GM12878 (cell line): ENCODE measurements around the gene FANCL. TPM values are rescaled to one million over a fixed set of nuclear protein-coding genes. Genes with fewer than 3 reads are reported as not detected.

ENCODE experiments used
- ATAC-seq: fragments of 200-7000 bp; cut with Tn5 transposase; 3 replicates; pipeline ENCODE4 v1.9.1; 2020; ENCODE audit warnings: mild to moderate bottlenecking, moderate library complexity
- BruUV-seq: library from RNA; stranded (reverse); fragments of 400-500 nt; replicated peaks from 2 replicates; lab custom pipeline; 2021; lab: Mats Ljungman, UMichigan
- CTCF ChIA-PET: fragments of 300-600 bp; sonication (Branson Sonifier 250); formaldehyde crosslinking; extraction: SDS; loops from one replicate; lab custom pipeline; 2021; ENCODE audit warnings: inconsistent platforms; lab: Yijun Ruan, JAX
- POLR2A ChIA-PET: fragments of 350-600 bp; formaldehyde crosslinking; extraction: SDS; loops from one replicate; lab custom pipeline; 2021; ENCODE audit warnings: inconsistent platforms; lab: Charles Lee
- RAD21 ChIA-PET: fragments of 300-600 bp; sonication (Branson Sonifier 250); formaldehyde crosslinking; loops from one replicate; lab custom pipeline; 2023; ENCODE audit warnings: antibody characterized with exemption; ENCODE audit not compliant: unreplicated experiment; lab: Charles Lee
- SMC1A ChIA-PET: fragments of 300-600 bp; sonication (Branson Sonifier 250); formaldehyde crosslinking; loops from one replicate; lab custom pipeline; 2023; ENCODE audit not compliant: unreplicated experiment, uncharacterized antibody; lab: Charles Lee
- DNase-seq: peaks from one replicate; pipeline ENCODE4 v3.0.0-alpha.2; 2011; ENCODE audit warnings: low read depth, low spot score
- FAIRE-seq: peaks from 3 replicates; lab custom pipeline; 2011; peaks lifted over from hg19 to GRCh38; lab: Jason Lieb, UNC
- H2AFZ ChIP-seq: 2 replicates; pipeline ENCODE4 v1.6.0; 2011; ENCODE audit warnings: low read depth, low read length, control low read depth; ENCODE audit not compliant: control insufficient read depth
- H3K27ac ChIP-seq: 2 replicates; pipeline ENCODE4 v1.5.1; 2011; ENCODE audit warnings: control low read depth; ENCODE audit not compliant: control insufficient read depth, insufficient read depth
- H3K27me3 ChIP-seq, 2 experiments: replicated peaks in 1 of 2; 2 replicates each; pipeline versions ENCODE4 v1.6.0 to v1.6.1; 2011; ENCODE audit warnings: low read length in 1 of 2; ENCODE audit not compliant: control insufficient read depth in 2 of 2, insufficient read depth in 2 of 2
- H3K36me3 ChIP-seq, 2 experiments: 2 replicates each; pipeline ENCODE4 v1.5.1; 2011; ENCODE audit warnings: low read length in 1 of 2; ENCODE audit not compliant: control insufficient read depth in 2 of 2, insufficient read depth in 2 of 2
- H3K4me1 ChIP-seq: 2 replicates; pipeline ENCODE4 v1.6.1; 2011; ENCODE audit warnings: mild to moderate bottlenecking, low read length, moderate library complexity, mixed read lengths; ENCODE audit not compliant: control insufficient read depth, insufficient read depth
- H3K4me2 ChIP-seq: 2 replicates; pipeline ENCODE4 v1.6.0; 2011; ENCODE audit warnings: control low read depth; ENCODE audit not compliant: control insufficient read depth, insufficient read depth
- H3K4me3 ChIP-seq: fragments of 200-600 bp; sonication (generic); 2 replicates; pipeline ENCODE4 v1.5.1; 2016
- H3K79me2 ChIP-seq: 2 replicates; pipeline ENCODE4 v1.6.0; 2011; ENCODE audit warnings: low read length; ENCODE audit not compliant: control insufficient read depth, insufficient read depth
- H3K9ac ChIP-seq: 2 replicates; pipeline ENCODE4 v1.8.0; 2011; ENCODE audit warnings: low read length, control low read depth, mixed read lengths; ENCODE audit not compliant: control insufficient read depth, insufficient read depth
- H3K9me3 ChIP-seq: replicated peaks from 3 replicates; pipeline ENCODE4 v1.5.1; 2011; ENCODE audit warnings: mild to moderate bottlenecking, low read length; ENCODE audit not compliant: control insufficient read depth, insufficient read depth
- H4K20me1 ChIP-seq: 2 replicates; pipeline ENCODE4 v1.6.0; 2011; ENCODE audit not compliant: control insufficient read depth, insufficient read depth
- BCL11A ChIP-seq: IDR thresholded peaks from 2 replicates; pipeline ENCODE4 v1.6.1; 2011; ENCODE audit warnings: low read depth, low read length
- CEBPB ChIP-seq, 2 experiments: fragments of 150-350 bp in 1 of 2; IDR thresholded peaks; 2 replicates each; pipeline ENCODE4 v1.6.1; 2012 to 2014; ENCODE audit warnings: low read depth in 2 of 2, low read length in 2 of 2, borderline replicate concordance in 1 of 2, inconsistent platforms in 1 of 2
- EED ChIP-seq: sonication (generic); IDR thresholded peaks from 2 replicates; pipeline ENCODE4 v1.6.1; 2016; ENCODE audit warnings: antibody characterized with exemption, low read depth
- ESRRA ChIP-seq: IDR thresholded peaks from 2 replicates; pipeline ENCODE4 v1.6.1; 2012; ENCODE audit warnings: mild to moderate bottlenecking, low read length, improper control_type of control experiment
- FOS ChIP-seq: IDR thresholded peaks from 3 replicates; pipeline ENCODE4 v1.6.1; 2011; ENCODE audit warnings: borderline replicate concordance; ENCODE audit not compliant: insufficient read length; ENCODE audit errors: extremely low read depth
- GATAD2B ChIP-seq: fragments of 450-650 bp; conservative IDR thresholded peaks from 2 replicates; pipeline ENCODE4 v1.6.1; 2017; ENCODE audit warnings: low read depth, mild to moderate bottlenecking, moderate library complexity
- HDGF ChIP-seq: fragments of 450-650 bp; IDR thresholded peaks from 2 replicates; pipeline ENCODE4 v1.6.1; 2016; ENCODE audit warnings: antibody characterized with exemption
- JUNB ChIP-seq: IDR thresholded peaks from 2 replicates; pipeline ENCODE4 v1.6.1; 2016; ENCODE audit warnings: antibody characterized with exemption, mild to moderate bottlenecking
- LARP7 ChIP-seq: fragments of 450-650 bp; IDR thresholded peaks from 2 replicates; pipeline ENCODE4 v1.6.1; 2017; ENCODE audit warnings: mild to moderate bottlenecking
- MEF2A ChIP-seq: IDR thresholded peaks from 2 replicates; pipeline ENCODE4 v1.6.1; 2011; ENCODE audit warnings: low read depth, mild to moderate bottlenecking, low read length, moderate library complexity; ENCODE audit not compliant: insufficient read depth
- RB1 ChIP-seq: fragments of 450-650 bp; formaldehyde crosslinking; IDR thresholded peaks from 2 replicates; pipeline ENCODE4 v1.6.1; 2017; ENCODE audit warnings: mild to moderate bottlenecking, borderline replicate concordance
- RFX5 ChIP-seq: IDR thresholded peaks from 2 replicates; pipeline ENCODE4 v1.6.1; 2011; ENCODE audit warnings: low read depth, low read length, improper control_type of control experiment
- SREBF2 ChIP-seq: IDR thresholded peaks from 2 replicates; pipeline ENCODE4 v1.6.1; 2012; ENCODE audit warnings: mild to moderate bottlenecking, low read length
- TBL1XR1 ChIP-seq: IDR thresholded peaks from 2 replicates; pipeline ENCODE4 v1.6.1; 2012; ENCODE audit warnings: low read depth, low read length, improper control_type of control experiment
- TCF7 ChIP-seq: IDR thresholded peaks from 2 replicates; pipeline ENCODE4 v1.6.1; 2014; ENCODE audit warnings: antibody characterized with exemption, borderline replicate concordance
- ZNF207 ChIP-seq: fragments of 450-650 bp; IDR thresholded peaks from 2 replicates; pipeline ENCODE4 v1.6.1; 2014; ENCODE audit warnings: antibody characterized with exemption, mild to moderate bottlenecking, borderline replicate concordance
- ZNF24 ChIP-seq: fragments of 450-650 bp; IDR thresholded peaks from 2 replicates; pipeline ENCODE4 v1.6.1; 2017; ENCODE audit warnings: antibody characterized with exemption, mild to moderate bottlenecking
- ZZZ3 ChIP-seq: IDR thresholded peaks from 2 replicates; pipeline ENCODE4 v1.6.1; 2011; ENCODE audit warnings: low read depth; ENCODE audit not compliant: control insufficient read depth, insufficient read length
- in situ Hi-C: fragments of 300-500 bp; cut with MboI; formaldehyde crosslinking; loops from 9 replicates; pipeline ENCODE4 v1.14.3; 2018; ENCODE audit warnings: mixed read lengths
- intact Hi-C: fragments of 100-400 bp; cut with micrococcal nuclease; formaldehyde crosslinking; loops from one replicate; pipeline ENCODE4 v1.14.2; 2022; ENCODE audit not compliant: unreplicated experiment
- polyA plus RNA-seq, 11 experiments: library from polyadenylated mRNA; depleted of rRNA in 4 of 11; unstranded in 6 of 11; stranded (reverse) in 5 of 11; fragments of >200 nt; fragmentation: Nextera tagmentation in 4 of 11; fragmentation: Illumina TruSeq in 1 of 11; extraction: Ambion mirVana in 4 of 11; extraction: Trizol in 1 of 11; gene quantifications; 1 replicate in 1 of 11; 2 replicates in 10 of 11; pipeline versions ENCODE4 v1.2.1 to v1.2.3, GENCODE V29; 2011 to 2016; ENCODE audit warnings: inconsistent platforms in 2 of 11, missing spikeins in 2 of 11, low read depth in 1 of 11
- total RNA-seq, 4 experiments: library from RNA; depleted of rRNA in 3 of 4; stranded (reverse); fragments of >200 nt in 3 of 4; fragmentation: Illumina TruSeq in 1 of 4; extraction: Trizol in 1 of 4; gene quantifications; 2 replicates each; pipeline versions ENCODE4 v1.2.1 to v1.2.3, GENCODE V29; 2013 to 2021

The FANCL gene
- total and polyA plus RNA-seq, 10 of the 15 experiments (the other 5 are each of a cell fraction or from before 2014, with no cell fraction given) = 30.8 to 90.5 (median 52.3) TPM

GRCh38 chr2:58135861-58136260 is 105.3 kb downstream of the FANCL start (continued):
- TF ChIP-seq LARP7 = no peak
- no peak for TF ChIP-seq FOS

- no peak for TF ChIP-seq GATAD2B
- TF ChIP-seq ZZZ3 = no peak
- no peak for TF ChIP-seq TCF7
- no peak for TF ChIP-seq JUNB
- no peak for TF ChIP-seq MEF2A
- TF ChIP-seq ZNF207 = no peak
- TF ChIP-seq SREBF2 = no peak
- no peak for TF ChIP-seq BCL11A
- TF ChIP-seq HDGF = no peak
- TF ChIP-seq RFX5 = no peak
- no peak for TF ChIP-seq CEBPB (IDR thresholded peaks at IDR 0.05; ENCODE audit: borderline replicate concordance in 1 of 2, low read depth in 2 of 2, low read length in 2 of 2)
- TF ChIP-seq TBL1XR1 = no peak
- no peak for TF ChIP-seq RB1
- TF ChIP-seq ESRRA = no peak
- no peak for TF ChIP-seq EED
- no peak for TF ChIP-seq ZNF24
- ChIA-PET SMC1A (no interaction called here), CTCF (no interaction called here), RAD21 (no interaction called here), POLR2A (no interaction called here)
- no peak overlapping the region for H3K4me3 ChIP-seq
- intact Hi-C loops = loop anchor here (5.0 kb wide), 1 partner anchor 66 kb away; no protein-coding TSS in a partner anchor
- peaks cover 2 to 8% of the 10 kb centered on the region in 2 experiments for H3K36me3 ChIP-seq
- FAIRE-seq (no peak), DNase-seq (no peak), ATAC-seq (no peak)
- H3K4me1 ChIP-seq = no peaks in the 10 kb centered on the region
- H3K27ac ChIP-seq = no peak overlapping the region
- no peak overlapping the region for H3K9ac ChIP-seq
- in situ Hi-C loops = no loop called here
- no peak overlapping the region for H3K4me2 ChIP-seq
- BruUV-seq = no TSS peak
- H2AFZ ChIP-seq = no peak overlapping the region
- no peaks in the 10 kb centered on the region for H3K79me2 ChIP-seq
- no peaks in the 10 kb centered on the region for H4K20me1 ChIP-seq
- H3K9me3 ChIP-seq = no peaks in the 10 kb centered on the region
- H3K27me3 ChIP-seq = no peaks in the 10 kb centered on the region
Observed at GRCh38 chr2:58133395-58133794, 107.7 kb downstream of the FANCL start.
